HEK293T (cell line): ENCODE data around the gene BABAM1.

Experiments
- BHLHE40 ChIP-seq: fragments of 450-650 bp; IDR thresholded peaks from 2 replicates; pipeline ENCODE4 v1.6.1; 2016; ENCODE audit warnings: mild to moderate bottlenecking, moderate library complexity, borderline replicate concordance
- CTBP1 ChIP-seq: fragments of 450-650 bp; IDR thresholded peaks from 2 replicates; pipeline ENCODE4 v1.6.1; 2016; ENCODE audit warnings: borderline replicate concordance
- ELF4 ChIP-seq: fragments of 450-650 bp; IDR thresholded peaks from 2 replicates; pipeline ENCODE4 v1.6.1; 2017; ENCODE audit warnings: antibody characterized with exemption
- FOXK2 ChIP-seq: fragments of 450-650 bp; IDR thresholded peaks from 2 replicates; pipeline ENCODE4 v1.6.1; 2016; ENCODE audit warnings: mild to moderate bottlenecking
- FOXM1 ChIP-seq: fragments of 450-650 bp; IDR thresholded peaks from 2 replicates; pipeline ENCODE4 v1.6.1; 2017; ENCODE audit warnings: mild to moderate bottlenecking, borderline replicate concordance
- HDGF ChIP-seq: fragments of 450-650 bp; IDR thresholded peaks from 2 replicates; pipeline ENCODE4 v1.6.1; 2017; ENCODE audit warnings: antibody characterized with exemption, borderline replicate concordance
- LEF1 ChIP-seq: fragments of 450-650 bp; IDR thresholded peaks from 2 replicates; pipeline ENCODE4 v1.6.1; 2017; ENCODE audit warnings: mild to moderate bottlenecking, borderline replicate concordance
- NFRKB ChIP-seq: fragments of 450-650 bp; IDR thresholded peaks from 2 replicates; pipeline ENCODE4 v1.6.1; 2016; ENCODE audit warnings: mild to moderate bottlenecking, moderate library complexity
- PKNOX1 ChIP-seq: fragments of 450-650 bp; IDR thresholded peaks from 2 replicates; pipeline ENCODE4 v1.6.1; 2016
- SP1 ChIP-seq: fragments of 450-650 bp; IDR thresholded peaks from 2 replicates; pipeline ENCODE4 v1.6.1; 2017
- SUZ12 ChIP-seq: fragments of 450-650 bp; IDR thresholded peaks from 2 replicates; pipeline ENCODE4 v1.6.1; 2016; ENCODE audit warnings: mild to moderate bottlenecking
- TARDBP ChIP-seq: fragments of 450-650 bp; IDR thresholded peaks from 2 replicates; pipeline ENCODE4 v1.6.1; 2016
- ZNF384 ChIP-seq: fragments of 450-650 bp; IDR thresholded peaks from 2 replicates; pipeline ENCODE4 v1.6.1; 2016

- TF ChIP-seq SUZ12 = no peak
- TF ChIP-seq BHLHE40 = no peak
- TF ChIP-seq NFRKB = no peak
- TF ChIP-seq CTBP1 = no peak
- TF ChIP-seq SP1 = no peak
- TF ChIP-seq FOXM1 = no peak
- TF ChIP-seq HDGF = no peak
- no peak for TF ChIP-seq FOXK2
- no peak for TF ChIP-seq TARDBP
- no peak for TF ChIP-seq PKNOX1
- peak; percentile 38 for TF ChIP-seq ELF4
- TF ChIP-seq ZNF384 = peak; percentile 29; the same call in 1 of the 2 replicates
- TF ChIP-seq LEF1 = no peak
These were observed 661 bp upstream of the BABAM1 start for GRCh38 chr19:17266589-17266974.
